ENCODE results near the gene FBLN2.

GRCh38 chr3:13683288-13683687 is 134.4 kb downstream of the FBLN2 start:
- TF ChIP-seq POLR2A (IDR thresholded peaks at IDR 0.05; ENCODE audit: borderline replicate concordance, extremely low read depth, insufficient read depth, insufficient read length) (no peak), EGR1 (IDR thresholded peaks at IDR 0.05; ENCODE audit: low read depth) (no peak), MAX (IDR thresholded peaks at IDR 0.05) (no peak), SP1 (IDR thresholded peaks at IDR 0.05; ENCODE audit: low read depth) (no peak), EZH2 (IDR thresholded peaks at IDR 0.05) (no peak)
- TF ChIP-seq, protein P1, sequence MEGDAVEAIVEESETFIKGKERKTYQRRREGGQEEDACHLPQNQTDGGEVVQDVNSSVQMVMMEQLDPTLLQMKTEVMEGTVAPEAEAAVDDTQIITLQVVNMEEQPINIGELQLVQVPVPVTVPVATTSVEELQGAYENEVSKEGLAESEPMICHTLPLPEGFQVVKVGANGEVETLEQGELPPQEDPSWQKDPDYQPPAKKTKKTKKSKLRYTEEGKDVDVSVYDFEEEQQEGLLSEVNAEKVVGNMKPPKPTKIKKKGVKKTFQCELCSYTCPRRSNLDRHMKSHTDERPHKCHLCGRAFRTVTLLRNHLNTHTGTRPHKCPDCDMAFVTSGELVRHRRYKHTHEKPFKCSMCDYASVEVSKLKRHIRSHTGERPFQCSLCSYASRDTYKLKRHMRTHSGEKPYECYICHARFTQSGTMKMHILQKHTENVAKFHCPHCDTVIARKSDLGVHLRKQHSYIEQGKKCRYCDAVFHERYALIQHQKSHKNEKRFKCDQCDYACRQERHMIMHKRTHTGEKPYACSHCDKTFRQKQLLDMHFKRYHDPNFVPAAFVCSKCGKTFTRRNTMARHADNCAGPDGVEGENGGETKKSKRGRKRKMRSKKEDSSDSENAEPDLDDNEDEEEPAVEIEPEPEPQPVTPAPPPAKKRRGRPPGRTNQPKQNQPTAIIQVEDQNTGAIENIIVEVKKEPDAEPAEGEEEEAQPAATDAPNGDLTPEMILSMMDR (IDR thresholded peaks at IDR 0.05 in 2 of 3, conservative IDR thresholded peaks at IDR 0.05 in 1 of 3; ENCODE audit: borderline replicate concordance in 1 of 3, insufficient read depth in 1 of 3, low read depth in 2 of 3, low read length in 2 of 3): no peak

Data from HCT116 (cell line).